Measurements from ENCODE around the gene SLCO4C1. TPM values are rescaled to one million over a fixed set of nuclear protein-coding genes. Genes with fewer than 3 reads are reported as not detected.

SLCO4C1 gene
- total RNA-seq, 1 experiment from 2014 or later: 4.8 TPM

DNA sequence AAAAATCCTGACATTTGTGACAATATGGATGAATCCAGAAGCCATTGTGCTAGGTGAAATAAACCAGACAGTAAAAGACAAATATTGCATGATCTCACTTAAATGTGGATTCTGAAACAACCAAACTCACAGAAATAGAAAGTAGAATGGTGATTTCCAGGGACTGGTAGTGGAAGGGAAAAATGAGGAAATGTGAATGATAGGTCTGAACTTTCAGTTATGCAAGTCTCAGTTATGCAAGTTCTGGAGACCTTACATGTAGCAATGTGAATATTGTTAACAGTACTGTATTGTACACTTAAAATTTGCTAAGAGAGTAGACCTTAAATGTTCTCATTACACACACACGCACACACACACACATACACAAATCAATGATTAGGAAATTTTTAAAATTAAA lies 84.9 kb downstream of the SLCO4C1 start:
- H2AK5ac ChIP-seq (ENCODE audit: insufficient read length, low read length): no peak overlapping the region
- Mint-ChIP-seq H3K9me3 (peaks cover 0 to 3% of the 10 kb centered on the region in 2 experiments; a peak in 1 of 5 replicates), H3K27me3 (ENCODE audit: low read depth) (peaks cover 13% of the 10 kb centered on the region; the same call in 1 of the 2 replicates), H3K36me3 (ENCODE audit: insufficient read depth in 1 of 3, low read depth in 3 of 3) (peaks cover 0 to 4% (median 0%) of the 10 kb centered on the region in 3 experiments; a peak in 1 of 7 replicates), H3K4me1 (peaks cover 4 to 7% of the 10 kb centered on the region in 2 experiments), H3K4me3 (no peak overlapping the region), H3K27ac (no peak overlapping the region)
- no peak overlapping the region for H3K18ac ChIP-seq (ENCODE audit: insufficient read length, low read depth, low read length)
- H3K23me2 ChIP-seq (ENCODE audit: insufficient read length, low read depth, low read length, poor library complexity, severe bottlenecking): no peaks in the 10 kb centered on the region
- H3K27me3 ChIP-seq (ENCODE audit: insufficient read depth, low read length): peaks cover 2% of the 10 kb centered on the region; the same call in 1 of the 2 replicates
- H4K8ac ChIP-seq (replicated peaks; ENCODE audit: insufficient read length, low read depth, low read length): no peak overlapping the region
- TF ChIP-seq CTCF (conservative IDR thresholded peaks at IDR 0.05): no peak
- no peak overlapping the region for H2AFZ ChIP-seq (ENCODE audit: low read length)
- no peak overlapping the region for H3K56ac ChIP-seq (ENCODE audit: insufficient read length, low read depth, low read length)
- H4K5ac ChIP-seq (ENCODE audit: insufficient read length, low read depth, low read length): no peak overlapping the region
- no peak overlapping the region for H3K4ac ChIP-seq (ENCODE audit: low read depth, low read length)
- H3K9ac ChIP-seq (ENCODE audit: extremely low read depth, insufficient read length, low read length): no peak overlapping the region
- no peak for DNase-seq
- H3T11ph ChIP-seq (ENCODE audit: low read length): no peak overlapping the region
- H2BK5ac ChIP-seq (ENCODE audit: insufficient read length, low read length): no peak overlapping the region
- no CpG with 5 or more reads among the region's 1 CpG for WGBS (ENCODE audit: extremely low coverage, insufficient read length, low lambda C conversion rate)
- no peak overlapping the region for H3K4me2 ChIP-seq (ENCODE audit: insufficient read depth, insufficient read length, low read length)
- no peaks in the 10 kb centered on the region; the same call in 1 of the 2 replicates for H3K4me1 ChIP-seq (ENCODE audit: insufficient read depth, low read length)
- no peaks in the 10 kb centered on the region for H3K79me2 ChIP-seq (ENCODE audit: insufficient read depth, low read length)
- no peak overlapping the region for H3K14ac ChIP-seq (ENCODE audit: insufficient read depth, low read length)
- no peak overlapping the region for H2BK12ac ChIP-seq (ENCODE audit: insufficient read length, low read depth, low read length)
- H3K23ac ChIP-seq (ENCODE audit: insufficient read length, low read depth, low read length): no peak overlapping the region
- H3K9me3 ChIP-seq (ENCODE audit: control insufficient read depth, low read depth, low read length): no peaks in the 10 kb centered on the region
- no peak overlapping the region for H2BK20ac ChIP-seq (ENCODE audit: low read depth, low read length, poor library complexity, severe bottlenecking)
- no peak overlapping the region for H2BK15ac ChIP-seq (ENCODE audit: low read depth, low read length)
- H4K91ac ChIP-seq (ENCODE audit: insufficient read length, low read depth, low read length): no peak overlapping the region
- no peaks in the 10 kb centered on the region for H4K20me1 ChIP-seq (ENCODE audit: control insufficient read depth, insufficient read depth, insufficient read length)
- H3K79me1 ChIP-seq (ENCODE audit: insufficient read depth, low read depth, low read length, poor library complexity, severe bottlenecking): no peaks in the 10 kb centered on the region
- no peak overlapping the region for H2BK120ac ChIP-seq (ENCODE audit: low read depth, low read length, poor library complexity, severe bottlenecking)
- no peak overlapping the region for H3K27ac ChIP-seq (ENCODE audit: insufficient read length, low read depth, low read length)
